GM18511 (cell line): Measurements from ENCODE around the gene KCNG2.
A peak's percentile ranks its signal among the peaks of the same experiment; 100 is the strongest.
"Not testable (repeated sequence)": the region's sequence is repeated elsewhere in the genome, so short reads cannot be mapped to it uniquely, and the experiment has no call there.

Source experiments
- ATAC-seq: cut with Tn5 transposase; IDR thresholded peaks from one replicate; pipeline ENCODE4 v1.9.1; 2021; ENCODE audit warnings: mild to moderate bottlenecking, moderate library complexity; ENCODE audit not compliant: unreplicated experiment

KCNG2 gene

GRCh38 chr18:79849328-79850207 is 51.8 kb downstream of the KCNG2 start:
- ATAC-seq: no peak

- ATAC-seq: no peak
Observed at GRCh38 chr18:79850731-79851130, 53.0 kb downstream of the KCNG2 start.

- ATAC-seq: no peak
Observed at GRCh38 chr18:79851489-79851888, 53.8 kb downstream of the KCNG2 start.

DNA sequence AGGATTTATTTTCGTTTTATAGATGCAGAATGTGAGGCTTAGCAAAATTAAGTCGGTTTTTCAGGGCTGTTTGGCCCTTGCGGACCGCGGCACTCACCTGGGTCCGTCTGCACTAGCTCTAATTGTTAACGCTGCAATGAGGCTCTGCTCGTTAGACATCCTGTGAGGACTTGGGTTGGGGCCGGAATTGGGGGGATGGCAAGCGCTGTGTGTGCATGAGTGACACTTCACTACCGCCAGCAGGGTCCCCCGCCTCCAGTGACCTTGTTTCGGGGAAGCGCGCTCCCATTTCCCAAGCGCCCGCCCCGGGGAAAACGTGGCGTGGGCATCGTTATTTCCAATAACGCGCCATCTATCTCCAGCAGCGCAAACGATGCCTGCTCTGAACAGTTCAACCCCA is 54.2 kb downstream of the KCNG2 start:
- ATAC-seq: no peak

- ATAC-seq: no peak
Observed at GRCh38 chr18:79852561-79853302, 55.0 kb downstream of the KCNG2 start.

GRCh38 chr18:79853303-79853992 is 55.7 kb downstream of the KCNG2 start:
- ATAC-seq: no peak

DNA sequence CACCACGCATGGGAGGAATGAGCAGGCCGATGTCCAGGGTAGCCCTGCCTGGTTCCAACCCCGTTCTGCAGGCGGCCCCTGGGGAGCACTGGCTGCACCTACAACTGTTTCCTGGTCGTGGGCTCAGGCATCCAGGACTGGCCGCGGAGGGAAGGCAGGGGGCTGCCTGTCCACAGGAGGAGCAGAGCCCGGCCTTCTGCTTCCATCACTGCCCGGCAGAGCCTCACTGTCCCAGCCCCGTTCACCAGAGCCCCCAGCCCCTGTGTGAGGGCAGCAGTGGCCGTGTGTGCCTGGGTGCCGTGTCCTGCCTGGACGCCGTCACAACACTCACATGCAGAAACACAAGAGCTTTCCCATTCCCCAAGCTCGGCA is 56.2 kb downstream of the KCNG2 start:
- ATAC-seq: no peak

GRCh38 chr18:79855147-79855933 is 57.6 kb downstream of the KCNG2 start:
- peak; percentile 89 for ATAC-seq

- ATAC-seq: peak; percentile 59
Observed at GRCh38 chr18:79856119-79857007, 58.6 kb downstream of the KCNG2 start.

- ATAC-seq: no peak
Observed at GRCh38 chr18:79857082-79857671, 59.4 kb downstream of the KCNG2 start.

DNA sequence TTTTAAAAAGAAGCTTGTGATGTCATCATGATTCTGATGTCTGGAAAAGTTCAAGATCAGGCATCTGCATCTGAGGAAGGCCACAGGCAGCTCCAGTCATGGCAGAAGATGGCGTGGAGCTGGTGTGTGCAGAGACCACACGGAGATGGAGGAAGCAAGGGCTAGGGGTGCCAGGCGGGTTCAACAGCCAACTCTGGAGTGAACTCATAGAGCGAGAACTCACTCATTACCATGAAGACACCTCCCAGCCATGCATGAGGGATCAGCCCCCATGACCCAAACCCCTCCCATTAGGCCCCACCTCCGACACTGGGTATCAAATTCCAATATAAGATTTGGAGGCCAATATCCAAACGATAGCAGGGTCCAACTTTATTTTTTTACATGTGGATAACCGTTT is 61.6 kb downstream of the KCNG2 start:
- ATAC-seq: no peak

GRCh38 chr18:79861687-79862086 is 63.9 kb downstream of the KCNG2 start:
- no peak for ATAC-seq

DNA sequence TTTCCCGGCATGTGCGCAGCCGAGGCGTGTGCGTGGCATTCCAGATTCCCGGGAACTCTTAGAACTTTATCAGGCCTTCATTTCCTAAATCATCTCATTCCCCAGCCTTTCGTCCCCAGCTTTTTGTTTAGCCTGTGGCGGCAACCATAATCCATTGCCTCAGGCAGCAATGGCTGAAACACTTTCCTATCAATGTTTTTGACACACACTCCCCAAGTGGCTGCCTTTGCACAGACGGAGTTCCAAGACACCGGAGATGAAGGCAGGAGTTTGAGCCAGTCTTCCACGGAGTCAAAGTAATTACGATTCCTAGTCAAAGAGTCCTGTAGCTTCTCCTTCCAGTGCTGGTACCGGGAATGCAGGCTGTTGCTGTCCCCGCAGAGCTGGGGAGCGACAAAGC is 64.8 kb downstream of the KCNG2 start:
- no peak for ATAC-seq

GRCh38 chr18:79863161-79864005 is 65.6 kb downstream of the KCNG2 start:
- ATAC-seq: no peak

DNA sequence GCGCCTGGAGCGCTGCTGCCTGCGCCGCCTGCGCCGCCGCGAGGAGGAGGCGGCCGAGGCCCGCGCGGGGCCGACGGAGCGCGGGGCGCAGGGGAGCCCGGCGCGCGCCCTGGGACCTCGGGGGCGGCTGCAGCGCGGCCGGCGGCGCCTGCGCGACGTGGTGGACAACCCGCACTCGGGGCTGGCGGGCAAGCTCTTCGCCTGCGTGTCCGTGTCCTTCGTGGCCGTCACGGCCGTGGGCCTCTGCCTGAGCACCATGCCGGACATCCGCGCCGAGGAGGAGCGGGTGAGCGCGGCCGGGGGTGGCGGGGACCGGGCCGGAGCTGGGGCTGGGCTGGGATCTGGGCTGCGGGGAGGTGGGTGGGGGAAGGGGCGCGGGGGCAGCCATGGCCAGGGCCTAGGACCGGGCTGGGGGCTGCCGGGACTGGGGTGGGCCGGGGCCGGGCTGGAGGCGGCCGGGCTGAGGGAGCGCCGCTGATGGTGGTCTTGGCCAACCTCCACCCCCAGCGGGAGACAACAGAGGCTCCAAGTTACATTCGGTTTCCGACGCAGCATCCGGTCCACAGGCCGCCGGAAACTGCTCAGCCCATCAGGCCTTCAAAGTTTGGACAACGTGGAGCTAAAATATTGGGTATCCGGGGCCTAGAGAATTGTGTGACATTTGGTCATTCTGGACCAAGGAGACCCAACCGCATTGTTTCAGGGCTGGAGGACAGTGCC is 66.4 kb downstream of the KCNG2 start:
- ATAC-seq: no peak

- ATAC-seq: not testable (repeated sequence)
Observed at GRCh38 chr18:79864955-79865354, 67.2 kb downstream of the KCNG2 start.

GRCh38 chr18:79865951-79866350 is 68.2 kb downstream of the KCNG2 start:
- ATAC-seq: not testable (repeated sequence)
